GOT3 (cell line): ENCODE results near the gene MTIF2.
"Not testable (repeated sequence)": the region's sequence is repeated elsewhere in the genome, so short reads cannot be mapped to it uniquely, and the experiment has no call there.

Source experiments
- DNase-seq: peaks from one replicate; lab custom pipeline; 2025; ENCODE audit warnings: mixed read lengths; lab: John Stamatoyannopoulos, UW

Gene MTIF2

GRCh38 chr2:55268907-55269644, at the start of gene MTIF2:
TSS of gene MTIF2 (minus strand) at chr2:55269231. CDS start at chr2:55263858, 5,373 bp downstream.
- DNase-seq, result peak; percentile 77

- no peak for DNase-seq
These were observed 46.0 kb upstream of the MTIF2 start for GRCh38 chr2:55314985-55315384.

GRCh38 chr2:55311444-55311870, 42.4 kb upstream of the MTIF2 start:
- DNase-seq, result no peak

- no peak for DNase-seq
These were observed 40.4 kb upstream of the MTIF2 start for GRCh38 chr2:55309446-55309845.

GRCh38 chr2:55302241-55302640, 33.2 kb upstream of the MTIF2 start:
- no peak for DNase-seq

- no peak for DNase-seq
These were observed 32.2 kb upstream of the MTIF2 start for GRCh38 chr2:55301277-55301676.

- no peak for DNase-seq
These were observed 27.4 kb upstream of the MTIF2 start for GRCh38 chr2:55296393-55296792.

GRCh38 chr2:55283083-55283482, 14.1 kb upstream of the MTIF2 start:
- DNase-seq, result no peak

- DNase-seq, result peak; percentile 50
These were observed 13.3 kb upstream of the MTIF2 start for GRCh38 chr2:55282110-55282917.

GRCh38 chr2:55280851-55281546, 12.0 kb upstream of the MTIF2 start:
- not testable (repeated sequence) for DNase-seq

- DNase-seq, result not testable (repeated sequence)
These were observed 10.9 kb upstream of the MTIF2 start for GRCh38 chr2:55279859-55280424.

GRCh38 chr2:55279214-55279835, 10.3 kb upstream of the MTIF2 start:
- DNase-seq, result not testable (repeated sequence)

- DNase-seq, result no peak
These were observed 8.3 kb upstream of the MTIF2 start for GRCh38 chr2:55277310-55277709.

GRCh38 chr2:55274346-55274745, 5.3 kb upstream of the MTIF2 start:
- DNase-seq, result not testable (repeated sequence)

GRCh38 chr2:55269645-55269990, 587 bp upstream of the MTIF2 start:
- no peak for DNase-seq

- DNase-seq, result no peak
These were observed 634 bp downstream of the MTIF2 start for GRCh38 chr2:55268288-55268906.

GRCh38 chr2:55259586-55259985, 9.4 kb downstream of the MTIF2 start:
- DNase-seq, result not testable (repeated sequence)

- no peak for DNase-seq
These were observed 16.2 kb downstream of the MTIF2 start for GRCh38 chr2:55252832-55253231.

GRCh38 chr2:55247025-55247424, 22.0 kb downstream of the MTIF2 start:
- no peak for DNase-seq

GRCh38 chr2:55245411-55245810, 23.6 kb downstream of the MTIF2 start:
- no peak for DNase-seq

- no peak for DNase-seq
These were observed 26.4 kb downstream of the MTIF2 start for GRCh38 chr2:55242617-55243016.
